Activated naive CD8-positive, alpha-beta T cell treated with anti-CD3 and anti-CD28 coated beads for 36 hours (primary cell): ENCODE measurements around the gene SCRT2. TPM values are rescaled to one million over a fixed set of nuclear protein-coding genes. Genes with fewer than 3 reads are reported as not detected.

ENCODE experiments used
- DNase-seq: peaks from one replicate; pipeline ENCODE4 v3.0.0; 2021
- H3K27ac Mint-ChIP-seq: one replicate; pipeline ENCODE4 v1.8.0; 2022; ENCODE audit warnings: mild to moderate bottlenecking, moderate library complexity, mixed read lengths
- H3K27me3 Mint-ChIP-seq: one replicate; pipeline ENCODE4 v1.8.0; 2022; ENCODE audit warnings: mild to moderate bottlenecking, mixed read lengths
- H3K36me3 Mint-ChIP-seq: one replicate; pipeline ENCODE4 v1.8.0; 2021; ENCODE audit warnings: mild to moderate bottlenecking, mixed read lengths
- H3K4me1 Mint-ChIP-seq: one replicate; pipeline ENCODE4 v1.8.0; 2021; ENCODE audit warnings: mixed read lengths
- H3K4me3 Mint-ChIP-seq: one replicate; pipeline ENCODE4 v1.8.0; 2022; ENCODE audit warnings: mild to moderate bottlenecking, moderate library complexity, mixed read lengths
- H3K9me3 Mint-ChIP-seq: one replicate; pipeline ENCODE4 v1.8.0; 2022; ENCODE audit warnings: mixed read lengths
- total RNA-seq, 2 experiments: library from RNA; stranded (reverse); gene quantifications; one replicate each; pipeline ENCODE4 v1.2.3, GENCODE V29; 2021

SCRT2 gene
- total RNA-seq, 2 experiments from 2014 or later: not detected

GRCh38 chr20:689947-690346 lies 14.3 kb upstream of the SCRT2 start:
- no peak for DNase-seq
- Mint-ChIP-seq H3K4me3 (no peak overlapping the region), H3K4me1 (no peaks in the 10 kb centered on the region), H3K9me3 (no peaks in the 10 kb centered on the region), H3K36me3 (no peaks in the 10 kb centered on the region), H3K27me3 (peaks cover 15% of the 10 kb centered on the region), H3K27ac (no peak overlapping the region)

- Mint-ChIP-seq H3K36me3 (no peaks in the 10 kb centered on the region), H3K27me3 (peaks cover 15% of the 10 kb centered on the region), H3K4me3 (no peak overlapping the region), H3K27ac (no peak overlapping the region), H3K4me1 (no peaks in the 10 kb centered on the region), H3K9me3 (no peaks in the 10 kb centered on the region)
- DNase-seq: no peak
Observed at GRCh38 chr20:689348-689747, 13.7 kb upstream of the SCRT2 start.

DNA sequence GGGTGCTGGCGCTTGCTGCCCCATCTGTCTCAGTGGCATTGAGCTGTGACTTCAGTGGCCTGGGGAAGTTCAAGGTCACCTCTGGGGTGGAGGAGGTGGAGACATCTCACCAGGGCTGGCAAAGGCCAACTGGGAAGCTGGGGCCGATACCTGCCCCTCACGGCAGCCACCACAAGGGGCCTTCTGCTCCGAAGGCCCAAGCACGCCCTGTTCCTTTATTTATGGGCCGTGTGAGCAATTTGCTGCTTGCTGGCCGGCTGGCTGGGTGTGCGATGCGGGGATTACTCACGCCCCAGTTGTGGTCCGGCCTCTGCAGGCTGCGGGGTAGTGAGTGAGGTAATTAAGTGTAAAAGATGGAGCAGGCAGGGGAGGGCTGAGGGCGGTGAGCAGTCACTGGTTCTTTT lies 13.2 kb upstream of the SCRT2 start:
- no peak overlapping the region for H3K27ac Mint-ChIP-seq
- H3K36me3 Mint-ChIP-seq: no peaks in the 10 kb centered on the region
- H3K9me3 Mint-ChIP-seq: no peaks in the 10 kb centered on the region
- DNase-seq: no peak
- peaks cover 15% of the 10 kb centered on the region for H3K27me3 Mint-ChIP-seq
- H3K4me1 Mint-ChIP-seq: no peaks in the 10 kb centered on the region
- no peak overlapping the region for H3K4me3 Mint-ChIP-seq

GRCh38 chr20:687468-688203 lies 12.0 kb upstream of the SCRT2 start:
- Mint-ChIP-seq H3K27me3 (peaks cover 15% of the 10 kb centered on the region), H3K9me3 (no peaks in the 10 kb centered on the region), H3K4me1 (no peaks in the 10 kb centered on the region), H3K36me3 (no peaks in the 10 kb centered on the region), H3K27ac (no peak overlapping the region), H3K4me3 (no peak overlapping the region)
- no peak for DNase-seq

DNA sequence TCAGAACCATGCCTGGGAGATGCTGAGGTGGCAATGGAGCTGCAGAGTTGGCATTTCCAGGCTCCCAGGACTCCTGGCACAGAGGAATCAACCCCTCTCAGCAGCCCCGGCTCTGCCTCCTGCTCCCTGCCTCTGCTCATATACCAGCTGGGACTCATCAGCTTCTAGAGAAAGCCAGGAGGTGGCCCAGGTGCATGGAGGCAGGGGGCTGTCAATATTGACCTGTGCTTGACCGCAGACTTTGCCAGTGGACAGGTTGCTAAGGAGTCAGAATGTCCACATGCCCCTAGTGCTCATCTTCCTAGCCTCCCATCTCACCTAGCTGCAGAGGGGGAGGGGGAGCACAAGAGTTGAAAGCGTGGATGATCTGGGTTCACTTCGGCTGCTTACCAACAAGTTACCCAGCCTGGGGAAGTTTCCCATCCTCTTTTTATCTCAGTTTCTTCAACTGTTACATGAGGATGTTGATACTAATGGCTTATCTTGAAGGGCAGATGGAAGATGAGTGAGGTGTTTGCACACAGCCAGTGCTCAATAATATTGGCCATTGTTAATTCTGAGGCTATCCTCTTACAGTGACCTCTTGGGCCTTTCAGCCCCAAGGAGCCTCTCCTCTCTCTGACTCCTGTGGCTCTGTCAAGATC lies 9.2 kb upstream of the SCRT2 start:
- no peak overlapping the region for H3K4me3 Mint-ChIP-seq
- no peaks in the 10 kb centered on the region for H3K9me3 Mint-ChIP-seq
- no peaks in the 10 kb centered on the region for H3K4me1 Mint-ChIP-seq
- no peaks in the 10 kb centered on the region for H3K36me3 Mint-ChIP-seq
- no peak overlapping the region for H3K27ac Mint-ChIP-seq
- no peak for DNase-seq
- H3K27me3 Mint-ChIP-seq: peaks cover 20% of the 10 kb centered on the region

DNA sequence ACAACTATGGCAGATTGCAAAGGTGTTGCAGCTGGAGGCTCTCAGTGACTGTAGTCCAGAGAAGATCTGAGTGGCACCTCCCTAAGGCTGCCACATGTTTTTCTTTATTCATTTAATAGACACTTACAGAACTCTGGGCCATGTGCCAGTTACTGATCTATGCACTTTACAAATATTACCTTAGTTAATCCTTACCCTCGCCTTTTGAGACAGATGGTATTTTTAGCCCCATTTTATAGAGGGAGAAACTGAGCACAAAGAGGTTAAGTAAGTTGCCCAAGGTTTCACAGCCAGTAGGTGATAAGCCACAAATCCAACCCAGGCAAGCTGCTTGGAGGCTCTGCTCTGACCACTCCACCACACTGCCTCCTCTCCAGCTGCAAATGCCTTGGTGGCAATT lies 6.5 kb upstream of the SCRT2 start:
- Mint-ChIP-seq H3K27ac (no peak overlapping the region), H3K36me3 (no peaks in the 10 kb centered on the region), H3K4me1 (no peaks in the 10 kb centered on the region), H3K4me3 (no peak overlapping the region), H3K9me3 (no peaks in the 10 kb centered on the region), H3K27me3 (peaks cover 34% of the 10 kb centered on the region)
- no peak for DNase-seq

GRCh38 chr20:680638-681187 lies 5.1 kb upstream of the SCRT2 start:
- no peak for DNase-seq
- no peaks in the 10 kb centered on the region for H3K36me3 Mint-ChIP-seq
- no peaks in the 10 kb centered on the region for H3K9me3 Mint-ChIP-seq
- H3K27me3 Mint-ChIP-seq: peaks cover 45% of the 10 kb centered on the region
- no peak overlapping the region for H3K4me3 Mint-ChIP-seq
- no peak overlapping the region for H3K27ac Mint-ChIP-seq
- peaks cover 4% of the 10 kb centered on the region for H3K4me1 Mint-ChIP-seq

DNA sequence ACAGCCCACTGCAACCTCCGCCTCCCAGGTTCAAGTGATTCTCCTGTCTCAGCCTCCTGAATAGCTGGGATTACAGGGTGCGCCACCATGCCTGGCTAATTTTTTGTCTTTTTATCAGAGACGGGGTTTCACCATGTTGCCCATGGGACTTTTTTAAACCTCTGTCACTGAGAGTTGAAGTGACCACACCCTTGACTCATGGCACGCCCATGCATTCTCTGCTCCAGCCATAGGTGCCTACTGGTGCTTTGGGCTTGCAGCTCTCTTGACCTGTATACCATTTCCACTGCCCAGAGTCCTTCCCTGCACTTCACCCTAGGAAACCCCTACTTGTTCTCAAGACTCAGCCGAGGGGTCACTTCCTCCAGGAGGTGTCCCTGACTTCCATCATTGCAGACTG lies 2.4 kb upstream of the SCRT2 start:
- no peak for DNase-seq
- Mint-ChIP-seq H3K27ac (no peak overlapping the region), H3K36me3 (no peaks in the 10 kb centered on the region), H3K27me3 (peaks cover 67% of the 10 kb centered on the region), H3K9me3 (no peaks in the 10 kb centered on the region), H3K4me3 (no peak overlapping the region), H3K4me1 (peaks cover 5% of the 10 kb centered on the region)

DNA sequence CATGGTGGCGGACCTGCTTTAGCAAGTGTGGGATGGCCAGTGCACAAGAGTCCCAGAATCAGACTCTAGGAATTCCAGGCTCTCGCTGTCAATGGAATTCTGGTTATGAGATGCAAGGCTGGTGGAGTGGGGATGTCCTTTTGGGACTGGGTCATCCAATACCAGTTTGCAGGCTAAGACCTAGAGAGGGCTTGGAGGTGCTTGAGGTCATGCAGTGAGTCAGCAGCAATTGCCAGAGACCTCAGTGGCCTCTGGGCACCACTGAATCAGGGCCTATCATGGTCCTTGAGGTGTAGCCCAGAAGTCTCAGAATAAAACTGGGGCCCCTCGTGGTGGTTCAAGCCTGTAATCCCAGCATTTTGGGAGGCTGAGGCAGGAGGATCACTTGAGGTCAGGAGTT lies 1.4 kb upstream of the SCRT2 start:
- H3K4me3 Mint-ChIP-seq: no peak overlapping the region
- peaks cover 5% of the 10 kb centered on the region for H3K4me1 Mint-ChIP-seq
- no peak overlapping the region for H3K27ac Mint-ChIP-seq
- H3K36me3 Mint-ChIP-seq: no peaks in the 10 kb centered on the region
- DNase-seq: no peak
- H3K9me3 Mint-ChIP-seq: no peaks in the 10 kb centered on the region
- peaks cover 77% of the 10 kb centered on the region for H3K27me3 Mint-ChIP-seq

DNA sequence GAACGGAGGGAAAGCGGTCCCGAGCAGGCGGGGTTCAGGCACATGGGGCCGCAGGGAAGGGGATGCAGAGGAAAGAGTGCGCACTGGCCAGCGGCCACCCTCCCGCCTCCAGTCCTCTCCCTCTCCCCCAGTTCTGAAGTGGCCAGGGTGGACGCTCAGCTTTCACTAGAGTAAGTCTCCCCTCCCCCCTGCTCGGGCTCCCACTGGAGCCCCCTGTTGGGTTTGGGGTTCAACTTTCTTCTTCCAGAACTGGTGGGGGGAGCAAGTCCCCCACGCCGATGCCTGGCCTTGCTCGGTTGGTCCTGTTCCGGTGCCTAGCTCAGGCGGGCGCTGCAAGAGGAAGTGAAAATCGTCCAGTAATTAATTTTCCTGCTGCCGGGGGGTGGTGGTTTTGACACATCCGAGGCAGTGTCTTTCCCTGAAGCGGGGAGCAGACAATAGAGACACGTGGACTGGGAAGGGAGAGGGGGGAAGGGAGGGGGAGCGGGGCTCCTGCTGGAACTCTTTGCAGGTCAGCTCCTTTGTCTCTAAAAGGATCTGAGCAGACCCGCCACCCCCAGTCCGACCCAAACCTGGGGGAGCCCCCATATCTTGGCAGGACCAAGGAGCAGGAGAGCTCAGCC lies 824 bp upstream of the SCRT2 start:
- no peak for DNase-seq

DNA sequence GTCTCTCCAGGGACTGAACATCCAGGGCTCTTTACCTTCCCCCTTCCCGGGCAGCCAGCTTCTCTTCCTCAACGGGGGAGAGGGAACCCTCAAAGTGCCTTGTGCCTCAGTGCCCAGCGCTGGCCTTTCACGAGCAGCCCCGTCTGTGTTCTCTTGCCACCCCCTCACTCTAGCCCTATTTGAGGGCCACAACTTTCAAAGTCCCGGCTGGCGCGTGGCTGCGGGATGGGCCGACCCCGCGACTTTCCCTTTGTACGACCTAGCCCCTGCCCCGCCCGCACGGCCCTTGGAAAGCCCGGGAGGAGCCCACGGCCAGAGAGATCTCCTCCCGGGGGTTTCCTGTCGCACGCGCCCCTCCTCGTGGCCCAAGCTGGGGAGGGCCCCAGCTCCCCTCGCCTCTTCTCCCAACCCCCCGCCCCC lies 559 bp downstream of the SCRT2 start:
- peaks cover 8% of the 10 kb centered on the region for H3K4me1 Mint-ChIP-seq
- H3K27me3 Mint-ChIP-seq: peaks cover 85% of the 10 kb centered on the region
- no peak overlapping the region for H3K27ac Mint-ChIP-seq
- no peaks in the 10 kb centered on the region for H3K36me3 Mint-ChIP-seq
- H3K9me3 Mint-ChIP-seq: no peaks in the 10 kb centered on the region
- H3K4me3 Mint-ChIP-seq: no peak overlapping the region
- no peak for DNase-seq

More for the DNA sequence above, 824 bp upstream of the SCRT2 start:
- Mint-ChIP-seq H3K4me3 (no peak overlapping the region), H3K27me3 (peaks cover 82% of the 10 kb centered on the region), H3K9me3 (no peaks in the 10 kb centered on the region), H3K4me1 (peaks cover 7% of the 10 kb centered on the region), H3K27ac (no peak overlapping the region), H3K36me3 (no peaks in the 10 kb centered on the region)

- H3K27ac Mint-ChIP-seq: no peak overlapping the region
- H3K9me3 Mint-ChIP-seq: no peaks in the 10 kb centered on the region
- no peak overlapping the region for H3K4me3 Mint-ChIP-seq
- no peak for DNase-seq
- H3K36me3 Mint-ChIP-seq: no peaks in the 10 kb centered on the region
- peaks cover 8% of the 10 kb centered on the region for H3K4me1 Mint-ChIP-seq
- peaks cover 71% of the 10 kb centered on the region for H3K27me3 Mint-ChIP-seq
Observed at GRCh38 chr20:673603-674001, 2.0 kb downstream of the SCRT2 start.

DNA sequence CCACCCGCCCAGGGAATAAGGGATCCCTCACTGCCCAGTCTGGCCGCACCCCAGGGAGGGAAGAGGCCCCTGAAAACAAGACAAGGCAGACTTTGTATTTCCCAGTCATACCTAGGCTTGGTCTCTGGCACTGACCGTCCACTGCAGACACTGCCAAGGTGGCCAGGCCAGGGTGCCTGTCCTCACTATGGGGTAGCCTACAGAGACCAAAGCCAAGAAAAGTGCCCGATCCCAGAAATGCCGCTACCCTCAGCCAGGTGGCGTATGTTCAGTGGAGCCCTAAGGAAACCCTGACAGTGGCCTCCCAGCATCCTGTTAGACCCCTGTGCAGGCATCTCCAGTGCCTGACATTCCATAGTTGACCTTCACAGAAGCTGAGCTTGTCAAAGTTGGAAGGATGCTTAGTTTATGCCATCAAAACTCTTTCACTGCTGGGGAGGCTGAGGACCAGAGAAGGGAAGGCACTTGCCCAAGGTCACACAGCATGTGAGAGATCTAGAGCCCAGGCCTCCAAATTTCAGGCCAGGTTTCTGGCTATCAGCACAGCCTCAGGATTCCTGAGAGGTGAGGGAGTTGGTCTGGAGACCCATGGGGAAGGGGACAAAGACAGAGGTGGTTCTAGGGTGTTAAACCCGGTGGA lies 2.5 kb downstream of the SCRT2 start:
- H3K4me1 Mint-ChIP-seq: peaks cover 8% of the 10 kb centered on the region
- H3K4me3 Mint-ChIP-seq: no peak overlapping the region
- no peaks in the 10 kb centered on the region for H3K9me3 Mint-ChIP-seq
- no peak overlapping the region for H3K27ac Mint-ChIP-seq
- peaks cover 67% of the 10 kb centered on the region for H3K27me3 Mint-ChIP-seq
- H3K36me3 Mint-ChIP-seq: no peaks in the 10 kb centered on the region
- no peak for DNase-seq

GRCh38 chr20:671252-672030 lies 4.2 kb downstream of the SCRT2 start:
- Mint-ChIP-seq H3K9me3 (no peaks in the 10 kb centered on the region), H3K27ac (no peak overlapping the region), H3K36me3 (no peaks in the 10 kb centered on the region), H3K4me3 (no peak overlapping the region), H3K27me3 (peaks cover 67% of the 10 kb centered on the region), H3K4me1 (peaks cover 10% of the 10 kb centered on the region)
- no peak for DNase-seq
